Activated CD4-positive, alpha-beta T cell treated with anti-CD3 and anti-CD28 coated beads, Interleukin-2, Interleukin-6, amounts not matched to agents 100 ng/mL and 50 ng/mL, durations not matched to agents 16 hours and 8 hours (primary cell): ENCODE data around the gene DRD4.
"Not testable (repeated sequence)": the region's sequence is repeated elsewhere in the genome, so short reads cannot be mapped to it uniquely, and the experiment has no call there.

ENCODE experiments used
- DNase-seq: peaks from one replicate; pipeline ENCODE4 v3.0.0-alpha.2; 2020

Gene DRD4

DNA sequence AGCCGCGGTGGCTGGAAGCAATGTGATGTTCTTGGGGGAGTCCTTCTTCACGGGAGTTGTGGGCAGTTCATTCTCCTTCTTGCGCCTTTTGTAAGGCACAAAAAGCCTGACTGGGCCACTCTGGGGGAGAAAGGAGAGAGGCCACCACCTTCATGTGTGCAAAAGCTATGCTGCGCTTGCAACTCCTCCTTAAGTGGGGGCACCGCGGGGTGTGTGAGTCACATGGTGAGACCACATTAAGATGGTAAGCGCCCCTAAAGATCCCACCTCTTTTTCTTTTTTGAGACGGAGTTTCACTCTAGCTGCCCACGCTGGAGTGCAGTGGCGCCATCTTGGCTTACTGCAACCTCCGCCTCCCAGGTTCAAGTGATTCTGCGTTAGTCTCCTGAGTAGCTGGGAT is 43.9 kb downstream of the DRD4 start:
- DNase-seq, result no peak

GRCh38 chr11:686451-687243 is 49.6 kb downstream of the DRD4 start:
- no peak for DNase-seq

GRCh38 chr11:687751-688150 is 50.7 kb downstream of the DRD4 start:
- DNase-seq, result no peak

DNA sequence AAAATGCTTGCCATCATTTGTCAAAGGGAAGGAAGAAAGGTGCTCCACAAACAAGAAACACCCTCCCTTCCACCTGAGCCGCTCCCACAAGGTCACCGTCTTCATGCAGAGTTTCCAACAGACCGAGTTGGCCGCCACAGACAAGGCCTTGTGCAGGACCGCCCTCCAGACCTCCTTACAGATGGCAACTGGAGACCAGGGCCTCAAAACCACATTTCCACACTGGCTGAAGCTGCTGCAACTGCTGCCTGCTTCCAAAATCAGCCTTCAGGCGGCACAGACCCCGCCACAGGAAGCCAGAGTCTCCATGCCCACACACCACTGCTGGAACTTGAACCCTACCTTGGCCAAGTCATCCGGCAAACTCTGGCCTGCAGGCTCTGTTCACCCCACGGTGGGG is 51.6 kb downstream of the DRD4 start:
- no peak for DNase-seq

DNA sequence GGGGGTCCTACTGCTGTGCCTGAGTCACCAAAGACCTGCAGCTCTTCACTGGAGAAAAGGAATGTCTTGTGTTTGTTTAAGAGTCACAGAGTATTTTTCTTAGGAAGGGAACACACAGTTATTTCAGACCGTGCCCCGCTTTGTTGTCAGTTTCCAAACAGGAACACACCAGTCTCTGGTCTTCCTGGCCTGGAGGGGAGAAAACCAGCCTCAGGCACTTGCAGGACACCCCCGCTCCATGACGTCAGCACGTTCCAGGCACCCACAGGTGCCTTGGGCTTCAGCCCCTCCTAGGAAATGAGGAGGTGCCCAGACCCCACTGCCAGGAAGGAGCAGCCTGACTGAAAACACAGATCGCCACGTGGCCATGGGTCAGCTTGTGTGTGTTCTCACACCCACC is 52.6 kb downstream of the DRD4 start:
- no peak for DNase-seq

- DNase-seq, result not testable (repeated sequence)
Measured at GRCh38 chr11:690244-690643, 53.2 kb downstream of the DRD4 start.
